Activated naive CD8-positive, alpha-beta T cell (primary cell): Measurements from ENCODE around the gene ZC3H10.

Experiments used
- H3K27ac Mint-ChIP-seq: one replicate; pipeline ENCODE4 v1.8.0; 2021; ENCODE audit warnings: mixed read lengths
- H3K27me3 Mint-ChIP-seq: one replicate; pipeline ENCODE4 v1.8.0; 2021; ENCODE audit warnings: mixed read lengths
- H3K36me3 Mint-ChIP-seq: one replicate; pipeline ENCODE4 v1.8.0; 2021; ENCODE audit warnings: mixed read lengths
- H3K4me1 Mint-ChIP-seq: one replicate; pipeline ENCODE4 v1.8.0; 2021; ENCODE audit warnings: low read depth, mixed read lengths
- H3K4me3 Mint-ChIP-seq: one replicate; pipeline ENCODE4 v1.8.0; 2021; ENCODE audit warnings: mild to moderate bottlenecking, mixed read lengths
- H3K9me3 Mint-ChIP-seq: one replicate; pipeline ENCODE4 v1.8.0; 2021; ENCODE audit warnings: low read depth, mixed read lengths

Gene ZC3H10

GRCh38 chr12:56128670-56129205 lies 10.7 kb downstream of the ZC3H10 start:
- no peaks in the 10 kb centered on the region for H3K9me3 Mint-ChIP-seq
- peaks cover 23% of the 10 kb centered on the region for H3K36me3 Mint-ChIP-seq
- H3K27me3 Mint-ChIP-seq: no peaks in the 10 kb centered on the region
- peak overlapping the region; percentile 95 for H3K27ac Mint-ChIP-seq
- peaks cover 62% of the 10 kb centered on the region for H3K4me1 Mint-ChIP-seq
- peak overlapping the region; percentile 94 for H3K4me3 Mint-ChIP-seq

GRCh38 chr12:56129206-56129941 lies 11.3 kb downstream of the ZC3H10 start:
- Mint-ChIP-seq H3K4me3 (peak overlapping the region; percentile 94), H3K27me3 (no peaks in the 10 kb centered on the region), H3K4me1 (peaks cover 65% of the 10 kb centered on the region), H3K27ac (peak overlapping the region; percentile 95), H3K9me3 (no peaks in the 10 kb centered on the region), H3K36me3 (peaks cover 23% of the 10 kb centered on the region)

- peaks cover 23% of the 10 kb centered on the region for H3K36me3 Mint-ChIP-seq
- peak overlapping the region; percentile 94 for H3K4me3 Mint-ChIP-seq
Measured at GRCh38 chr12:56129942-56130495, 12.0 kb downstream of the ZC3H10 start.

GRCh38 chr12:56130876-56131275 lies 12.8 kb downstream of the ZC3H10 start:
- Mint-ChIP-seq H3K36me3 (peaks cover 23% of the 10 kb centered on the region), H3K27ac (peak overlapping the region; percentile 90), H3K9me3 (no peaks in the 10 kb centered on the region)

More at GRCh38 chr12:56129942-56130495, 12.0 kb downstream of the ZC3H10 start:
- Mint-ChIP-seq H3K9me3 (no peaks in the 10 kb centered on the region), H3K27ac (peak overlapping the region; percentile 90), H3K27me3 (no peaks in the 10 kb centered on the region), H3K4me1 (peaks cover 62% of the 10 kb centered on the region)

GRCh38 chr12:56134897-56135296 lies 16.8 kb downstream of the ZC3H10 start:
- H3K27ac Mint-ChIP-seq: peak overlapping the region; percentile 61
- no peaks in the 10 kb centered on the region for H3K27me3 Mint-ChIP-seq
- H3K4me3 Mint-ChIP-seq: no peak overlapping the region
- peaks cover 75% of the 10 kb centered on the region for H3K4me1 Mint-ChIP-seq
- H3K36me3 Mint-ChIP-seq: peaks cover 39% of the 10 kb centered on the region
- H3K9me3 Mint-ChIP-seq: no peaks in the 10 kb centered on the region

More at GRCh38 chr12:56130876-56131275, 12.8 kb downstream of the ZC3H10 start:
- Mint-ChIP-seq H3K27me3 (no peaks in the 10 kb centered on the region), H3K4me3 (peak overlapping the region; percentile 94), H3K4me1 (peaks cover 66% of the 10 kb centered on the region)

GRCh38 chr12:56137853-56138571 lies 19.9 kb downstream of the ZC3H10 start:
- H3K4me1 Mint-ChIP-seq: peaks cover 67% of the 10 kb centered on the region
- peak overlapping the region; percentile 81 for H3K27ac Mint-ChIP-seq
- peaks cover 25% of the 10 kb centered on the region for H3K36me3 Mint-ChIP-seq

GRCh38 chr12:56141946-56142784 lies 24.1 kb downstream of the ZC3H10 start:
- H3K4me1 Mint-ChIP-seq: peaks cover 54% of the 10 kb centered on the region
- no peaks in the 10 kb centered on the region for H3K9me3 Mint-ChIP-seq
- H3K4me3 Mint-ChIP-seq: no peak overlapping the region
- peaks cover 23% of the 10 kb centered on the region for H3K36me3 Mint-ChIP-seq
- H3K27ac Mint-ChIP-seq: peak overlapping the region; percentile 93
- no peaks in the 10 kb centered on the region for H3K27me3 Mint-ChIP-seq

More at GRCh38 chr12:56137853-56138571, 19.9 kb downstream of the ZC3H10 start:
- Mint-ChIP-seq H3K4me3 (peak overlapping the region; percentile 58), H3K9me3 (no peaks in the 10 kb centered on the region), H3K27me3 (no peaks in the 10 kb centered on the region)

GRCh38 chr12:56143217-56143616 lies 25.2 kb downstream of the ZC3H10 start:
- Mint-ChIP-seq H3K27me3 (no peaks in the 10 kb centered on the region), H3K9me3 (no peaks in the 10 kb centered on the region), H3K27ac (peak overlapping the region; percentile 93), H3K36me3 (peaks cover 19% of the 10 kb centered on the region), H3K4me1 (peaks cover 44% of the 10 kb centered on the region), H3K4me3 (peak overlapping the region; percentile 25)

- Mint-ChIP-seq H3K4me3 (no peak overlapping the region), H3K9me3 (no peaks in the 10 kb centered on the region), H3K4me1 (peaks cover 38% of the 10 kb centered on the region), H3K36me3 (peaks cover 13% of the 10 kb centered on the region), H3K27ac (peak overlapping the region; percentile 93), H3K27me3 (no peaks in the 10 kb centered on the region)
Measured at GRCh38 chr12:56143870-56144269, 25.8 kb downstream of the ZC3H10 start.

- no peak overlapping the region for H3K27ac Mint-ChIP-seq
- peaks cover 13% of the 10 kb centered on the region for H3K36me3 Mint-ChIP-seq
- no peaks in the 10 kb centered on the region for H3K9me3 Mint-ChIP-seq
- H3K4me1 Mint-ChIP-seq: peaks cover 34% of the 10 kb centered on the region
- H3K27me3 Mint-ChIP-seq: no peaks in the 10 kb centered on the region
- H3K4me3 Mint-ChIP-seq: no peak overlapping the region
Measured at GRCh38 chr12:56145217-56145616, 27.2 kb downstream of the ZC3H10 start.

GRCh38 chr12:56146492-56147460 lies 28.7 kb downstream of the ZC3H10 start:
- no peaks in the 10 kb centered on the region for H3K9me3 Mint-ChIP-seq
- peaks cover 39% of the 10 kb centered on the region for H3K4me1 Mint-ChIP-seq
- H3K4me3 Mint-ChIP-seq: no peak overlapping the region
- H3K27ac Mint-ChIP-seq: no peak overlapping the region
- peaks cover 10% of the 10 kb centered on the region for H3K36me3 Mint-ChIP-seq
- H3K27me3 Mint-ChIP-seq: no peaks in the 10 kb centered on the region

GRCh38 chr12:56150563-56150962 lies 32.5 kb downstream of the ZC3H10 start:
- peak overlapping the region; percentile 99 for H3K27ac Mint-ChIP-seq
- peaks cover 30% of the 10 kb centered on the region for H3K4me1 Mint-ChIP-seq
- peak overlapping the region; percentile 76 for H3K4me3 Mint-ChIP-seq
- H3K36me3 Mint-ChIP-seq: no peaks in the 10 kb centered on the region
- no peaks in the 10 kb centered on the region for H3K9me3 Mint-ChIP-seq
- no peaks in the 10 kb centered on the region for H3K27me3 Mint-ChIP-seq

GRCh38 chr12:56151672-56152131 lies 33.6 kb downstream of the ZC3H10 start:
- peaks cover 30% of the 10 kb centered on the region for H3K4me1 Mint-ChIP-seq
- H3K36me3 Mint-ChIP-seq: no peaks in the 10 kb centered on the region
- H3K27me3 Mint-ChIP-seq: no peaks in the 10 kb centered on the region
- H3K27ac Mint-ChIP-seq: peak overlapping the region; percentile 99
- no peaks in the 10 kb centered on the region for H3K9me3 Mint-ChIP-seq
- H3K4me3 Mint-ChIP-seq: peak overlapping the region; percentile 91
